Stimulated activated CD8-positive, alpha-beta memory T cell treated with anti-CD3 and anti-CD28 coated beads, Interleukin-4, amount 100 ng/mL, for 24 hours (primary cell): ENCODE data around the gene FGD2.

Source experiments
- DNase-seq: peaks from one replicate; pipeline ENCODE4 v3.0.0-alpha.2; 2020; ENCODE audit warnings: low read depth

Gene FGD2

GRCh38 chr6:37018198-37019064 is 13.0 kb downstream of the FGD2 start:
- peak; percentile 84 for DNase-seq

GRCh38 chr6:37019065-37019450 is 13.6 kb downstream of the FGD2 start:
- DNase-seq: no peak

GRCh38 chr6:37020381-37020780 is 14.9 kb downstream of the FGD2 start:
- no peak for DNase-seq

- no peak for DNase-seq
These were observed 15.4 kb downstream of the FGD2 start for GRCh38 chr6:37020812-37021211.

DNA sequence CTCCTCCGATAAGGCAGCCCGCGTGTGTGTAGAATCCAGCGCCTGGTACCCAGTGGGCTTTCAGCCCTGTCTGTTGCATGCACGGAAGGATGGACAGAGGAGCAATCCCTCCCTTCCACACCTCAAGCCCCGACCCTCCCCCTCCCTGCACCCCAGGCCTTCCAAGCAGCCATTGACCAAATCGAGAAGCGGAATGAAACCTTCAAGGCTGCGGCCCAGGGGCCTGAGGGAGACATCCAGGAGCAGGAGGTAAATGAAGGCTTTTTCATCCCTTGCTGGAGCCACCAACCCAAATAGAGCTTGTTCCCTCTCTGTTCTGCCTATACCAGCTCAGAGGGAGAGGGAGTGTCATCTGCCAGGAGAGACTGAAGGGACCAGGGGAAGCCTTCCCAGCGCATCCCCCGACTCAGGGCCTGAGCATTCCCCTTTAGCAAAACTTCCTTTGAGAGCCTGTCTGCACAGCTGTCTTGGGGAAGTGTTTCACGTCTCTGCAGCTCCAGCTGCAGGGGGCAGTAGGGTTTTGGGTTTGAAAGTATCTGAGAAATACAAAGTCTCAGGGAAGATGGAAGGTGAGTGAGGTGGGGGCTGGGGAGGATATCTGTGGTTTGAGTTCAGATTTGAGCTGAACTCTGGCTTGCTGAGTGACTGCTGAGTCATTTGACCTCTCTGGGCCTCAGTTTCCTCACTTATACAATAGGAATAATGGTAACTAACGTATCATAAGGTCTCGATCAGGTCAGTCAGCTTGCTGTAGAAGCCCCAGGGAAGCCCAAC is 16.1 kb downstream of the FGD2 start:
- DNase-seq: peak; percentile 47

- DNase-seq: no peak
These were observed 16.8 kb downstream of the FGD2 start for GRCh38 chr6:37022135-37022863.

- peak; percentile 27 for DNase-seq
These were observed 19.3 kb downstream of the FGD2 start for GRCh38 chr6:37024656-37025337.

- DNase-seq: no peak
These were observed 20.4 kb downstream of the FGD2 start for GRCh38 chr6:37025621-37026466.

GRCh38 chr6:37027036-37027720 is 21.7 kb downstream of the FGD2 start:
- no peak for DNase-seq

DNA sequence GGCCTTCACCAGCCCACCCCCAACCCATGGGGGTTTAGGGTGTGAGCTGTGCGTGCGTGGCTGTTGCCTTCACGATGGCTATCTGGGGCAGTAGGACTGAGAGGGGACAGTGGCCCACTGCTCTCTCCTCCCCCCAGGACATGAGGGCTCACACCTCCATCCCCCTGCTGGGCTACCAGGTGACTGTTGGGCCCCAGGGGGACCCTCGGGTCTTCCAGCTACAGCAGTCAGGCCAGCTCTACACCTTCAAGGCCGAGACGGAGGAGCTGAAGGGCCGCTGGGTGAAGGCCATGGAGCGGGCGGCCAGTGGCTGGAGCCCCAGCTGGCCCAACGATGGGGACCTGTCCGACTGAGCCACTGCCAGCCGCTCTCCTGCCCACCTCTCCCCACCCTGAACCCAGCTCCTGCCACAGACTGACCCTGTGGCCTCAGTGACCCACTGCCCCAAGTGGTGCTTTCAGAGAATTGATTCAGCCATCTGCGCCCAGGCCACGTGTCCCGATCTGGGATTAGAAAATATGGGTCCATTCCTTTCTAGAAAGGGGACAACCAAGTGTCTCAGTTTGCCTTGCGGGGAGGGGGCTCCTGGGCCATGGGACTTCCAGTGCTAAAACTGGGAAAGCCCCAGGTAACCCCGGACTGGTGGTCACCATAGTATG is 22.5 kb downstream of the FGD2 start:
- no peak for DNase-seq

DNA sequence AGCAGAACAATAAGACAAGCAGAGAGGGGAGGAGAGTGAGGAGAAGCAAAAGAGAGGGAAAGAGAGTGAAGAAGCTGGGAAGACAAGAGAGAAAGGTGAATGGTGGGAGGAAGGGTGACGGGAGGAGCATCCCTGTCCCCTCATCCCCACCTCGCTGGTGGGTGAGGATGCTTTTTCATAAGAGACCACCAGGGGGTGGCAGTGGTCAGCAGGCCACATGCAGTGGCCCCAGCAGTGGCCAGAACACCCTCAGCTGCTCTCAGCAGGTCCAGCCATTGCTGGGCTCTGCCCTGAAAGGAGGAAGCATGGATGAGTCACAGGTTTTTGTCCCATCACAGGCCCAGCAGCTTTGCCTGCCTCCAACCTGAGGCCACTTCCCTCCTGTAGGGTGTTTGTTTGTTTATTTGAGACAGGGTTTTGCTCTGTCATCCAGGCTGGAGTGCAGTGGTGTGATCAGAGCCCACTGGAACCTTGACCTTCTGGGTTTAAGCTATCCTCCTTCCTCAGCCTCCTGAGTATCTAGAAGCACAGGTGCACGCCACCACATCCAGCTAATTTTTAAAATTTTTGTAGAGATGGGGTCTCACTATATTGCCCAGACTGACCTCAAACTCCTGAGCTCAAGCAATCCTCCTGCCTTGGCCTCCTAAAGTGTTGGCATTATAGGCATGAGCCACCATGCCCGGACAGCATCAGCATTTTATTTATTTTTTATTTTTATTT is 24.0 kb downstream of the FGD2 start:
- peak; percentile 22 for DNase-seq

DNA sequence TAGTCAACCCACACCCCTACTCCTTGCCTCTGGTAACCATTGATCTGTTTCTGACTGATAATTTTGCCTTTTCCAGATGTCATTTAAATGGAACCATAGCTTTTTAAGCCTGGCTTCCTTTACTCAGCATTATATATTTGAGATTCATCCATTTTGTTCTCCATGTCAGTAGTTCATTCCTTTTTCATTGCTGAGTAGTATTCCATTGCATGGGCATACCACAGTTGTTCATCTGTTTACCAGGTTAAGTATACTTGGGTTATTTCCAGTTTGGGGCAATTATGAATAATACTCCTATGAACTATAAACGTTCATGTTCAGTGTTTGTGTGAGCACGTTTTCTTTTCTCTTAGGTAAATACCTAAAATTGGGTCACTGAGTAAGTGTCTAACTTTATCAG is 25.1 kb downstream of the FGD2 start:
- DNase-seq: no peak

GRCh38 chr6:37032239-37032638 is 26.8 kb downstream of the FGD2 start:
- DNase-seq: no peak

GRCh38 chr6:37033255-37033654 is 27.8 kb downstream of the FGD2 start:
- DNase-seq: peak; percentile 19

DNA sequence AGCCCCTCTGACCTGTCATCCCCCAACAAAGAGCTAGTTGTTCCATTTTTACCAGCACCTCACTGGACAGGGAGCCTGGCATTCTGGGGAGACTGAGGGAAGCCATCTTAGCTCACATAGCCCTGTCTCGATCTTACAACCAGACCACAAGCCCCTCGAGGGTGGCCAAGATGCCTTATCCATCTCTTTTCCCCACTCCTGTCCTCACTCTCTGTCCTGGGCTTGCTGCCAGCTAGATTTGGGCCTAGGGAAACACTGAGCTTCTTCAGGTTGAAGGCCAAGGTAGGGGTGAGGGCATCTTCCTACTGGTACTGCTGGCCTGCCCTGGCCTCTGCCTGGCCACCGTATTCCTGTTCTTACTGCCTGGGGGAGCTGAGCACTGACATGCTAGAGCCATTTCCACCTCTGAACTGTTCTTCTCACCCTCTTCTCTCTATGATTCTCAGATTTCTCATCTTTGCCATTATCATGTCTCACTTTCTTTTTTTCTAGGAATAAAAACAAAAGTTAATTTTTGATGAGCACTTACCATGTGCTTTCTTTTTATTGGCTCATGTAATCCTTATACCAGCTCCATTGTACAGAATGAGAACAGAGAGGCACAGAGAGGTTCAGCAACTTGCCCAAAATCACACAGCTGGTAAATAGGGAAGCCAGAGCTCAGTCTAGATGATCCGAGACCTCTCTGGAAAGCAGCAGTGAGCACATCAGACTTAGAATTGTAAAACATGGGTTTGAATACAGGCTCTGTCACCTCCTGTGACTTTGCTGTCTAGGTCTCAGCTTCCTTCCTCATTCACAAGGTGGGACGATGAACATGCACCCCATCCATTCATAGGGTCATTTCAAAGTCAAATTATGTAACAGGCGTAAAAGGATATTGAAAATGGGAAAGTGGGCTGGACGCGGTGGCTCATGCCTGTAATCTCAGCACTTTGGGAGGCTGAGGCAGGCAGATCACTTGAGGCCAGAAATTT is 28.7 kb downstream of the FGD2 start:
- no peak for DNase-seq

DNA sequence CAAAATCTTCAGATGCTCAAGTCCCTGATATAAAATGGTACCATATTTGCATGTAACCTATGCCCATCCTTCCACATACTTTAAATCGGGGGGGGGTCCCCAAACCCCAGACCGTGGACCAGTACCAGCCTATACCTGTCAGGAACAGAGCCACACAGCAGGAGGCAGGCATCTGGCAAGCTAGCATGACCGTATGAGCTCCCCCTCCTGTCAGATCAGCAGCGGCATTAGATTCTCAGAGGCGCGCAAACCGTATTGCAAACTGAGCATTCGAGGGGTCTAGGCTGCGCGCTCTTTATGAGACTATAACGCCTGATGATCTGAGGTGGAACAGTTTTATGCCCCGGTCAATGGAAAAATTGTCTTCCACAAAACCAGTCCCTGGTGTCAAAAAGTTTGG is 30.7 kb downstream of the FGD2 start:
- no peak for DNase-seq

GRCh38 chr6:37038292-37039198 is 33.1 kb downstream of the FGD2 start:
- DNase-seq: no peak
